GM12878 (cell line): ENCODE results near the gene UBE2D1. TPM values are rescaled to one million over a fixed set of nuclear protein-coding genes. Genes with fewer than 3 reads are reported as not detected.

Experiments used
- ATAC-seq: fragments of 200-7000 bp; cut with Tn5 transposase; 3 replicates; pipeline ENCODE4 v1.9.1; 2020; ENCODE audit warnings: mild to moderate bottlenecking, moderate library complexity
- BruUV-seq: library from RNA; stranded (reverse); fragments of 400-500 nt; replicated peaks from 2 replicates; lab custom pipeline; 2021; lab: Mats Ljungman, UMichigan
- CTCF ChIA-PET: fragments of 300-600 bp; sonication (Branson Sonifier 250); formaldehyde crosslinking; extraction: SDS; loops from one replicate; lab custom pipeline; 2021; ENCODE audit warnings: inconsistent platforms; lab: Yijun Ruan, JAX
- POLR2A ChIA-PET: fragments of 350-600 bp; formaldehyde crosslinking; extraction: SDS; loops from one replicate; lab custom pipeline; 2021; ENCODE audit warnings: inconsistent platforms; lab: Charles Lee
- RAD21 ChIA-PET: fragments of 300-600 bp; sonication (Branson Sonifier 250); formaldehyde crosslinking; loops from one replicate; lab custom pipeline; 2023; ENCODE audit warnings: antibody characterized with exemption; ENCODE audit not compliant: unreplicated experiment; lab: Charles Lee
- SMC1A ChIA-PET: fragments of 300-600 bp; sonication (Branson Sonifier 250); formaldehyde crosslinking; loops from one replicate; lab custom pipeline; 2023; ENCODE audit not compliant: unreplicated experiment, uncharacterized antibody; lab: Charles Lee
- DNase-seq: peaks from one replicate; pipeline ENCODE4 v3.0.0-alpha.2; 2011; ENCODE audit warnings: low read depth, low spot score
- FAIRE-seq: peaks from 3 replicates; lab custom pipeline; 2011; peaks lifted over from hg19 to GRCh38; lab: Jason Lieb, UNC
- H2AFZ ChIP-seq: 2 replicates; pipeline ENCODE4 v1.6.0; 2011; ENCODE audit warnings: low read depth, low read length, control low read depth; ENCODE audit not compliant: control insufficient read depth
- H3K27ac ChIP-seq: 2 replicates; pipeline ENCODE4 v1.5.1; 2011; ENCODE audit warnings: control low read depth; ENCODE audit not compliant: control insufficient read depth, insufficient read depth
- H3K27me3 ChIP-seq, 2 experiments: replicated peaks in 1 of 2; 2 replicates each; pipeline versions ENCODE4 v1.6.0 to v1.6.1; 2011; ENCODE audit warnings: low read length in 1 of 2; ENCODE audit not compliant: control insufficient read depth in 2 of 2, insufficient read depth in 2 of 2
- H3K36me3 ChIP-seq, 2 experiments: 2 replicates each; pipeline ENCODE4 v1.5.1; 2011; ENCODE audit warnings: low read length in 1 of 2; ENCODE audit not compliant: control insufficient read depth in 2 of 2, insufficient read depth in 2 of 2
- H3K4me1 ChIP-seq: 2 replicates; pipeline ENCODE4 v1.6.1; 2011; ENCODE audit warnings: mild to moderate bottlenecking, low read length, moderate library complexity, mixed read lengths; ENCODE audit not compliant: control insufficient read depth, insufficient read depth
- H3K4me2 ChIP-seq: 2 replicates; pipeline ENCODE4 v1.6.0; 2011; ENCODE audit warnings: control low read depth; ENCODE audit not compliant: control insufficient read depth, insufficient read depth
- H3K4me3 ChIP-seq: fragments of 200-600 bp; sonication (generic); 2 replicates; pipeline ENCODE4 v1.5.1; 2016
- H3K79me2 ChIP-seq: 2 replicates; pipeline ENCODE4 v1.6.0; 2011; ENCODE audit warnings: low read length; ENCODE audit not compliant: control insufficient read depth, insufficient read depth
- H3K9ac ChIP-seq: 2 replicates; pipeline ENCODE4 v1.8.0; 2011; ENCODE audit warnings: low read length, control low read depth, mixed read lengths; ENCODE audit not compliant: control insufficient read depth, insufficient read depth
- H3K9me3 ChIP-seq: replicated peaks from 3 replicates; pipeline ENCODE4 v1.5.1; 2011; ENCODE audit warnings: mild to moderate bottlenecking, low read length; ENCODE audit not compliant: control insufficient read depth, insufficient read depth
- H4K20me1 ChIP-seq: 2 replicates; pipeline ENCODE4 v1.6.0; 2011; ENCODE audit not compliant: control insufficient read depth, insufficient read depth
- CBX3 ChIP-seq: fragments of 200-600 bp; sonication (generic); IDR thresholded peaks from 2 replicates; pipeline ENCODE4 v1.6.1; 2016; ENCODE audit warnings: low read depth, borderline replicate concordance
- EP300 ChIP-seq, 2 experiments: fragments of 150-350 bp in 1 of 2; IDR thresholded peaks; 2 replicates each; pipeline ENCODE4 v1.6.1; 2011 to 2012; ENCODE audit warnings: low read depth in 2 of 2, low read length in 2 of 2, borderline replicate concordance in 1 of 2, improper control_type of control experiment in 1 of 2, inconsistent platforms in 1 of 2; ENCODE audit not compliant: control insufficient read depth in 1 of 2
- HDAC2 ChIP-seq: fragments of 200-600 bp; sonication (generic); IDR thresholded peaks from 2 replicates; pipeline ENCODE4 v1.6.1; 2017
- KLF5 ChIP-seq: fragments of 450-650 bp; IDR thresholded peaks from 2 replicates; pipeline ENCODE4 v1.6.1; 2014; ENCODE audit warnings: mild to moderate bottlenecking; ENCODE audit not compliant: partially characterized antibody
- NFYB ChIP-seq: IDR thresholded peaks from 2 replicates; pipeline ENCODE4 v1.6.1; 2011; ENCODE audit warnings: low read depth, mild to moderate bottlenecking, low read length, improper control_type of control experiment, moderate library complexity; ENCODE audit not compliant: insufficient read depth
- ZNF384 ChIP-seq: IDR thresholded peaks from 2 replicates; pipeline ENCODE4 v1.6.1; 2012; ENCODE audit warnings: low read depth, mild to moderate bottlenecking, low read length, improper control_type of control experiment, borderline replicate concordance
- WGBS: methylation state at CpG from one replicate; pipeline ENCODE4 v1.1.6; 2016; ENCODE audit warnings: low lambda C conversion rate; ENCODE audit not compliant: insufficient replicate concordance, insufficient coverage; ENCODE audit errors: missing lambda C conversion rate; 5-methylcytosine and 5-hydroxymethylcytosine counted together
- in situ Hi-C: fragments of 300-500 bp; cut with MboI; formaldehyde crosslinking; loops from 9 replicates; pipeline ENCODE4 v1.14.3; 2018; ENCODE audit warnings: mixed read lengths
- intact Hi-C: fragments of 100-400 bp; cut with micrococcal nuclease; formaldehyde crosslinking; loops from one replicate; pipeline ENCODE4 v1.14.2; 2022; ENCODE audit not compliant: unreplicated experiment
- polyA plus RNA-seq, 11 experiments: library from polyadenylated mRNA; depleted of rRNA in 4 of 11; unstranded in 6 of 11; stranded (reverse) in 5 of 11; fragments of >200 nt; fragmentation: Nextera tagmentation in 4 of 11; fragmentation: Illumina TruSeq in 1 of 11; extraction: Ambion mirVana in 4 of 11; extraction: Trizol in 1 of 11; gene quantifications; 1 replicate in 1 of 11; 2 replicates in 10 of 11; pipeline versions ENCODE4 v1.2.1 to v1.2.3, GENCODE V29; 2011 to 2016; ENCODE audit warnings: inconsistent platforms in 2 of 11, missing spikeins in 2 of 11, low read depth in 1 of 11
- total RNA-seq, 4 experiments: library from RNA; depleted of rRNA in 3 of 4; stranded (reverse); fragments of >200 nt in 3 of 4; fragmentation: Illumina TruSeq in 1 of 4; extraction: Trizol in 1 of 4; gene quantifications; 2 replicates each; pipeline versions ENCODE4 v1.2.1 to v1.2.3, GENCODE V29; 2013 to 2021
- TF ChIP-seq, protein P1 (sequence below): IDR thresholded peaks from 2 replicates; pipeline ENCODE4 v1.6.1; 2012; ENCODE audit warnings: improper control_type of control experiment, low read depth, low read length; ENCODE audit not compliant: insufficient replicate concordance
- TF ChIP-seq, protein P2 (sequence below): fragments of 450-650 bp; IDR thresholded peaks from 2 replicates; pipeline ENCODE4 v1.6.1; 2017; ENCODE audit warnings: mild to moderate bottlenecking, moderate library complexity
- TF ChIP-seq, protein P3 (sequence below): fragments of 450-650 bp; IDR thresholded peaks from 2 replicates; pipeline ENCODE4 v1.6.1; 2018; ENCODE audit warnings: mild to moderate bottlenecking, low read depth, moderate library complexity; ENCODE audit not compliant: partially characterized antibody

The UBE2D1 gene
- total and polyA plus RNA-seq, 10 of the 15 experiments (the other 5 are each of a cell fraction or from before 2014, with no cell fraction given) = 6.1 to 32.0 (median 15.5) TPM

DNA sequence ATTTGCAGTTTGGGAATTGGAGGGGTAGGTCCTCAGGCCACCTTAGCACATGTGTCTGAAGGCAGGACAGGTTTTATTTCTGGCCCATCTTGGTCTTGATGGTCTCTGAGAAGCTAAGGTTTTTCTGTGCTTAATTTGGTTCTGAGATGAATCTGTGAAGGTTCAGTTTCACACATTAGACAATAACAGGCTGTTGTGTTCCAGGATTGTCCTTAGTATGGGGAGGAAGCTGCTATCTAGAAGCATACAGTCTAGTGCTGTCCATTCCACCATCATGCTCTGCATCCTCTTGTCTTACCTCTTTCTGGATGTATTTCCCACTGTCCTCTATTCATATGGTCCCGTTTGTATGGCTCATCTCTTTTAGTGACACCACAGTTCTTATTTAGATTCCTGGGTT, 7.1 kb downstream of the UBE2D1 start (continued):
- TF ChIP-seq NFYB (no peak), ZNF384 (no peak), KLF5 (no peak), HDAC2 (no peak)

DNA sequence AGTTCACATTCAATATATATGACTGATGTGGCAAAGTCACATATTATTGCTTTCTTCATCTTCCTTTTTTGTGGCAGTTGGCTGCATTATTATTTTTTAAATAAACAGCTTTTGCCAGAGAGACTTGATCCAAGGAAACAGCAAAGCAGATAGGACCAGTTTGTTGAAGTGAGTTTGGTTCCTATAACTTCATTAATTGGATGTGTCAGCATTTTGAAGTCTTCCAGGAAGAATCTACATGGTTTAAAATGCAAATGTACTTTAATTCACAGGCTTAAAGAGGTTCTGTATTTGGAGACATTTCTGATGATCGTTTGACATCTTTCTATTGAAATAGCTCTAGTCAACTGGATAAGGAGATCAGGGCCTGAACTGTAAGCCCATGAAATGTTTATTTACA, 13.2 kb downstream of the UBE2D1 start:
- POLR2A ChIA-PET = interaction anchor here (1.1 to 1.2 kb wide), 2 partner anchors 13 to 37 kb away, joined by 3 read pairs; partner anchors contain the start of gene UBE2D1
- no TSS peak for BruUV-seq
- H3K79me2 ChIP-seq = peaks cover 9% of the 10 kb centered on the region

More for the DNA sequence above, 13.2 kb downstream of the UBE2D1 start:
- SMC1A ChIA-PET = interaction anchor here (0.9 to 1.3 kb wide), 2 partner anchors 10 to 58 kb away, joined by 3 read pairs; no protein-coding TSS in a partner anchor
- Histone ChIP-seq H3K27me3 (no peaks in the 10 kb centered on the region), H2AFZ (no peak overlapping the region), H3K4me3 (no peak overlapping the region), H3K4me2 (no peak overlapping the region), H3K4me1 (no peaks in the 10 kb centered on the region), H3K36me3 (no peaks in the 10 kb centered on the region), H3K9me3 (no peaks in the 10 kb centered on the region), H3K27ac (no peak overlapping the region)
- FAIRE-seq = no peak
- CTCF ChIA-PET = interaction anchor here (0.6 to 1.6 kb wide), 4 partner anchors 8 to 58 kb away, joined by 3 read pairs; no protein-coding TSS in a partner anchor
- DNase-seq = no peak
- 0% methylated on average over 1 of the region's 1 CpG for WGBS
- no peak for ATAC-seq
- intact Hi-C loops = no loop called here
- TF ChIP-seq, protein P1, sequence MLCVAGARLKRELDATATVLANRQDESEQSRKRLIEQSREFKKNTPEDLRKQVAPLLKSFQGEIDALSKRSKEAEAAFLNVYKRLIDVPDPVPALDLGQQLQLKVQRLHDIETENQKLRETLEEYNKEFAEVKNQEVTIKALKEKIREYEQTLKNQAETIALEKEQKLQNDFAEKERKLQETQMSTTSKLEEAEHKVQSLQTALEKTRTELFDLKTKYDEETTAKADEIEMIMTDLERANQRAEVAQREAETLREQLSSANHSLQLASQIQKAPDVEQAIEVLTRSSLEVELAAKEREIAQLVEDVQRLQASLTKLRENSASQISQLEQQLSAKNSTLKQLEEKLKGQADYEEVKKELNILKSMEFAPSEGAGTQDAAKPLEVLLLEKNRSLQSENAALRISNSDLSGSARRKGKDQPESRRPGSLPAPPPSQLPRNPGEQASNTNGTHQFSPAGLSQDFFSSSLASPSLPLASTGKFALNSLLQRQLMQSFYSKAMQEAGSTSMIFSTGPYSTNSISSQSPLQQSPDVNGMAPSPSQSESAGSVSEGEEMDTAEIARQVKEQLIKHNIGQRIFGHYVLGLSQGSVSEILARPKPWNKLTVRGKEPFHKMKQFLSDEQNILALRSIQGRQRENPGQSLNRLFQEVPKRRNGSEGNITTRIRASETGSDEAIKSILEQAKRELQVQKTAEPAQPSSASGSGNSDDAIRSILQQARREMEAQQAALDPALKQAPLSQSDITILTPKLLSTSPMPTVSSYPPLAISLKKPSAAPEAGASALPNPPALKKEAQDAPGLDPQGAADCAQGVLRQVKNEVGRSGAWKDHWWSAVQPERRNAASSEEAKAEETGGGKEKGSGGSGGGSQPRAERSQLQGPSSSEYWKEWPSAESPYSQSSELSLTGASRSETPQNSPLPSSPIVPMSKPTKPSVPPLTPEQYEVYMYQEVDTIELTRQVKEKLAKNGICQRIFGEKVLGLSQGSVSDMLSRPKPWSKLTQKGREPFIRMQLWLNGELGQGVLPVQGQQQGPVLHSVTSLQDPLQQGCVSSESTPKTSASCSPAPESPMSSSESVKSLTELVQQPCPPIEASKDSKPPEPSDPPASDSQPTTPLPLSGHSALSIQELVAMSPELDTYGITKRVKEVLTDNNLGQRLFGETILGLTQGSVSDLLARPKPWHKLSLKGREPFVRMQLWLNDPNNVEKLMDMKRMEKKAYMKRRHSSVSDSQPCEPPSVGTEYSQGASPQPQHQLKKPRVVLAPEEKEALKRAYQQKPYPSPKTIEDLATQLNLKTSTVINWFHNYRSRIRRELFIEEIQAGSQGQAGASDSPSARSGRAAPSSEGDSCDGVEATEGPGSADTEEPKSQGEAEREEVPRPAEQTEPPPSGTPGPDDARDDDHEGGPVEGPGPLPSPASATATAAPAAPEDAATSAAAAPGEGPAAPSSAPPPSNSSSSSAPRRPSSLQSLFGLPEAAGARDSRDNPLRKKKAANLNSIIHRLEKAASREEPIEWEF = no peak
- TF ChIP-seq CBX3 (no peak), EP300 (IDR thresholded peaks at IDR 0.05; ENCODE audit: borderline replicate concordance in 1 of 2, control insufficient read depth in 1 of 2, low read depth in 2 of 2, low read length in 2 of 2) (no peak)
- TF ChIP-seq, protein P2, sequence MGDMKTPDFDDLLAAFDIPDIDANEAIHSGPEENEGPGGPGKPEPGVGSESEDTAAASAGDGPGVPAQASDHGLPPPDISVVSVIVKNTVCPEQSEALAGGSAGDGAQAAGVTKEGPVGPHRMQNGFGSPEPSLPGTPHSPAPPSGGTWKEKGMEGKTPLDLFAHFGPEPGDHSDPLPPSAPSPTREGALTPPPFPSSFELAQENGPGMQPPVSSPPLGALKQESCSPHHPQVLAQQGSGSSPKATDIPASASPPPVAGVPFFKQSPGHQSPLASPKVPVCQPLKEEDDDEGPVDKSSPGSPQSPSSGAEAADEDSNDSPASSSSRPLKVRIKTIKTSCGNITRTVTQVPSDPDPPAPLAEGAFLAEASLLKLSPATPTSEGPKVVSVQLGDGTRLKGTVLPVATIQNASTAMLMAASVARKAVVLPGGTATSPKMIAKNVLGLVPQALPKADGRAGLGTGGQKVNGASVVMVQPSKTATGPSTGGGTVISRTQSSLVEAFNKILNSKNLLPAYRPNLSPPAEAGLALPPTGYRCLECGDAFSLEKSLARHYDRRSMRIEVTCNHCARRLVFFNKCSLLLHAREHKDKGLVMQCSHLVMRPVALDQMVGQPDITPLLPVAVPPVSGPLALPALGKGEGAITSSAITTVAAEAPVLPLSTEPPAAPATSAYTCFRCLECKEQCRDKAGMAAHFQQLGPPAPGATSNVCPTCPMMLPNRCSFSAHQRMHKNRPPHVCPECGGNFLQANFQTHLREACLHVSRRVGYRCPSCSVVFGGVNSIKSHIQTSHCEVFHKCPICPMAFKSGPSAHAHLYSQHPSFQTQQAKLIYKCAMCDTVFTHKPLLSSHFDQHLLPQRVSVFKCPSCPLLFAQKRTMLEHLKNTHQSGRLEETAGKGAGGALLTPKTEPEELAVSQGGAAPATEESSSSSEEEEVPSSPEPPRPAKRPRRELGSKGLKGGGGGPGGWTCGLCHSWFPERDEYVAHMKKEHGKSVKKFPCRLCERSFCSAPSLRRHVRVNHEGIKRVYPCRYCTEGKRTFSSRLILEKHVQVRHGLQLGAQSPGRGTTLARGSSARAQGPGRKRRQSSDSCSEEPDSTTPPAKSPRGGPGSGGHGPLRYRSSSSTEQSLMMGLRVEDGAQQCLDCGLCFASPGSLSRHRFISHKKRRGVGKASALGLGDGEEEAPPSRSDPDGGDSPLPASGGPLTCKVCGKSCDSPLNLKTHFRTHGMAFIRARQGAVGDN = no peak
- TF ChIP-seq, protein P3, sequence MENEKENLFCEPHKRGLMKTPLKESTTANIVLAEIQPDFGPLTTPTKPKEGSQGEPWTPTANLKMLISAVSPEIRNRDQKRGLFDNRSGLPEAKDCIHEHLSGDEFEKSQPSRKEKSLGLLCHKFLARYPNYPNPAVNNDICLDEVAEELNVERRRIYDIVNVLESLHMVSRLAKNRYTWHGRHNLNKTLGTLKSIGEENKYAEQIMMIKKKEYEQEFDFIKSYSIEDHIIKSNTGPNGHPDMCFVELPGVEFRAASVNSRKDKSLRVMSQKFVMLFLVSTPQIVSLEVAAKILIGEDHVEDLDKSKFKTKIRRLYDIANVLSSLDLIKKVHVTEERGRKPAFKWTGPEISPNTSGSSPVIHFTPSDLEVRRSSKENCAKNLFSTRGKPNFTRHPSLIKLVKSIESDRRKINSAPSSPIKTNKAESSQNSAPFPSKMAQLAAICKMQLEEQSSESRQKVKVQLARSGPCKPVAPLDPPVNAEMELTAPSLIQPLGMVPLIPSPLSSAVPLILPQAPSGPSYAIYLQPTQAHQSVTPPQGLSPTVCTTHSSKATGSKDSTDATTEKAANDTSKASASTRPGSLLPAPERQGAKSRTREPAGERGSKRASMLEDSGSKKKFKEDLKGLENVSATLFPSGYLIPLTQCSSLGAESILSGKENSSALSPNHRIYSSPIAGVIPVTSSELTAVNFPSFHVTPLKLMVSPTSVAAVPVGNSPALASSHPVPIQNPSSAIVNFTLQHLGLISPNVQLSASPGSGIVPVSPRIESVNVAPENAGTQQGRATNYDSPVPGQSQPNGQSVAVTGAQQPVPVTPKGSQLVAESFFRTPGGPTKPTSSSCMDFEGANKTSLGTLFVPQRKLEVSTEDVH = no peak
- TF ChIP-seq, all 136 proteins: peak for 0
- in situ Hi-C loops = no loop called here
- RAD21 ChIA-PET = no interaction called here
- Histone ChIP-seq H3K9ac (no peak overlapping the region), H4K20me1 (no peaks in the 10 kb centered on the region)
